ENCODE results near the gene TNFRSF14.

TNFRSF14 gene

DNA sequence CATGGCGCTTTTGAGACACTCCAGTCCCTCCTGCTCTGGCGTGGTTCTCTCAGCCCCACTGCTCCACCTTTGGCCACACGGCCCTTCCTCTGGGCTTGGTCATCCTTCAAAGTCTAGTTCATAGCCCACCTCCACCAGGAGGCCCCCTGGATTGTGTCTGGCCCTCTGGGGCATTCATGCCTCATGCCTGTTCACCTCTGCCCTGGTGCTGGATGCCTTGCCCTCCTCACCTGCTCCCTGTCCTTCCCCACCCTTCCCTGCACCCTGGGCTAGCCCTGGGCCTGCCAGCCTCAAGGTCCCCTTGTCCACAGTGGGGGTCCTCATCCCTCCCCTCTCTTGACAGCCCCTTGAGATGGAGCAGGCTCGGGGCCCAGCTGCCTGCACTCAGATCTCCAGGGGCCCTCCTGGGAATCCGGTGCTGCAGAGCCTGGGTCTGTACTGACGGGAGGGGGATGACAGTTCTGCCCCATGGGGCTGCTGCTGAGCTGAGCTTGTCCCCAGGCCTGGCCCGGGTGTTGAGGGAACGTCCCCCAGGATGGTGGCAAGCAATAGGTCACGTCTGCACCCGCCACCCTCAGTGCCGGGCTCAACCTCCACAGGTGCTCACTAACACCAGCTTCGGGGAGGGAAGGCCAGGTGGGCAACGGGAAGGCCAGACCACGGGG, 48.8 kb downstream of the TNFRSF14 start:
- Histone ChIP-seq H3K36me3 (ENCODE audit: control insufficient read depth, insufficient read depth, low read length) (no peaks in the 10 kb centered on the region), H3K4me3 (replicated peaks; ENCODE audit: low read depth, low read length) (no peak overlapping the region)

DNA sequence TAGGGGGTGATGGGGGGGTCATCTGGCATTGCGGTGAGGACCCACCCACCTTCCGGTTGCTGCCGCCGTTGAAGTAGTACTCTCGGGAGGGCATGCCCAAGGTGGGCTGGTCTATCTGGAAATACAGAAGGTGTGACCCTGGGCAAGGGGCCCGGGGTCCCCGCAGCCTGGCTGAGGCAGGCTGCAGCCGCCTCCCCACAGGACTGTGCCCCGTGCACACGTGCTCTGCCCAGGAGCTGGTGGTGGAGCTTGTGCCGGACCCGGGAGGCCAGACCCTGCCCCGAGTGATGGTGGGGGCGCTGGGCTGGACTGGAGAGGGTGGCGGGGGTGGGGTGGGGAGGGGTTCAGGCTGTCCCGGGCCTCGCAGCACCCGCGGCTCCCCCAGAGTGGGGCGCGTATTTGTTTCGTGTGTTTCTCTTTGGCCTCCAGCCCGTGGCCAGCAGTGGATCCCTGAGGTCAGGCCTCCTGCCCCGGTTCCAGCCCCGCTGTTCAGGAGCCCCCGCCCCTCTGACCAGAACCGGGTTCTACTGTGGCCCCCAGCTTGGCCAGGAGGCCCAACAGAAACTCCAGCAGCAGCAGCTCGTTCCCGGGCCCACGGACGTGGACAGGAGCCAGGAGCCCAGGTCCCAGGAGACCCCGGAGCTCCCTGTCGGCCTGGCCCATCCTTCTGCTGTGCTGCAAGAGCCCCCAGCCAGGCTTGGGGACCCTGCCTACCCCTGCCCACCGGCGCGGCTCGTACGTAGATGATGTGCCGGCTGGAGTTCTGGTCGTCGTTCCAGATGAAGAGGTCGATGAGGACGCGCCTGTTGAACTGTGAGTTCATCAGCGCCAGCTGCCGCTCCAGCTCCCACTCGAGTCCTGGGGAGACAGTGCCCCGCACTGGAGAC, 49.6 kb downstream of the TNFRSF14 start:
- DNase-seq (ENCODE audit: extremely low read depth, insufficient read length), result no peak
- Histone ChIP-seq H3K4me3 (replicated peaks; ENCODE audit: low read depth, low read length) (no peak overlapping the region), H3K27me3 (replicated peaks; ENCODE audit: control insufficient read depth, insufficient read depth, low read length) (no peaks in the 10 kb centered on the region), H3K36me3 (ENCODE audit: control insufficient read depth, insufficient read depth, low read length) (no peaks in the 10 kb centered on the region)
- TF ChIP-seq, protein P1, sequence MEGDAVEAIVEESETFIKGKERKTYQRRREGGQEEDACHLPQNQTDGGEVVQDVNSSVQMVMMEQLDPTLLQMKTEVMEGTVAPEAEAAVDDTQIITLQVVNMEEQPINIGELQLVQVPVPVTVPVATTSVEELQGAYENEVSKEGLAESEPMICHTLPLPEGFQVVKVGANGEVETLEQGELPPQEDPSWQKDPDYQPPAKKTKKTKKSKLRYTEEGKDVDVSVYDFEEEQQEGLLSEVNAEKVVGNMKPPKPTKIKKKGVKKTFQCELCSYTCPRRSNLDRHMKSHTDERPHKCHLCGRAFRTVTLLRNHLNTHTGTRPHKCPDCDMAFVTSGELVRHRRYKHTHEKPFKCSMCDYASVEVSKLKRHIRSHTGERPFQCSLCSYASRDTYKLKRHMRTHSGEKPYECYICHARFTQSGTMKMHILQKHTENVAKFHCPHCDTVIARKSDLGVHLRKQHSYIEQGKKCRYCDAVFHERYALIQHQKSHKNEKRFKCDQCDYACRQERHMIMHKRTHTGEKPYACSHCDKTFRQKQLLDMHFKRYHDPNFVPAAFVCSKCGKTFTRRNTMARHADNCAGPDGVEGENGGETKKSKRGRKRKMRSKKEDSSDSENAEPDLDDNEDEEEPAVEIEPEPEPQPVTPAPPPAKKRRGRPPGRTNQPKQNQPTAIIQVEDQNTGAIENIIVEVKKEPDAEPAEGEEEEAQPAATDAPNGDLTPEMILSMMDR (IDR thresholded peaks at IDR 0.05; ENCODE audit: insufficient read depth, low read length, poor library complexity, severe bottlenecking), result no peak

More for the DNA sequence above, 48.8 kb downstream of the TNFRSF14 start:
- no peaks in the 10 kb centered on the region for H3K27me3 ChIP-seq (replicated peaks; ENCODE audit: control insufficient read depth, insufficient read depth, low read length)
- DNase-seq (ENCODE audit: extremely low read depth, insufficient read length), result no peak
- TF ChIP-seq, protein P1 (IDR thresholded peaks at IDR 0.05; ENCODE audit: insufficient read depth, low read length, poor library complexity, severe bottlenecking), result no peak

DNA sequence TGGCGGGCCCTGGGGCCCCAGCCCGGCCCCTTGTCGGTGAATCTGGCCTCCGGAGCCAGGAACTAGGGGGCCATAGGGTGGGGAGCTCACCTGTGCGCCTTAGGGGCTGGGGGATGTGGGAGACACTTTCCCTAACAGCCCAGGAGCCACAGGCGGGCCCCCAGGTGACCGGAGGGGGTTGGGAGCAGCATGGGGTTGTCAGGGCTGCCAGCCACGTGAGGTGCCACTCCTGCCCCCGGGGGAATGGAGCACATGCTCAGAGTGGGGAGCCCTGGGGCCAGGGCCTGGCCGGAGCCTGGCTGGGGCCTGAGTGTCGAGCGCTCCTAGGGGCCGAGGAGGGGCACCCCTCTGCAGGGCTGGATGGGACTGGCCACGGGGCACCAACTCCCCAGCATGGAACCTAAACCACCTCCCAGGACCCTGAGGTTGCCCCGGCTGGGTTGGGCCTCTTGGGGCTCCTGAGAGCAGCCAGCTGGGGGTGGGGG, 50.3 kb downstream of the TNFRSF14 start:
- no peak overlapping the region for H3K4me3 ChIP-seq (replicated peaks; ENCODE audit: low read depth, low read length)
- TF ChIP-seq, protein P1 (IDR thresholded peaks at IDR 0.05; ENCODE audit: insufficient read depth, low read length, poor library complexity, severe bottlenecking), result no peak
- no peaks in the 10 kb centered on the region for H3K27me3 ChIP-seq (replicated peaks; ENCODE audit: control insufficient read depth, insufficient read depth, low read length)
- no peaks in the 10 kb centered on the region for H3K36me3 ChIP-seq (ENCODE audit: control insufficient read depth, insufficient read depth, low read length)
- DNase-seq (ENCODE audit: extremely low read depth, insufficient read length), result no peak

DNA sequence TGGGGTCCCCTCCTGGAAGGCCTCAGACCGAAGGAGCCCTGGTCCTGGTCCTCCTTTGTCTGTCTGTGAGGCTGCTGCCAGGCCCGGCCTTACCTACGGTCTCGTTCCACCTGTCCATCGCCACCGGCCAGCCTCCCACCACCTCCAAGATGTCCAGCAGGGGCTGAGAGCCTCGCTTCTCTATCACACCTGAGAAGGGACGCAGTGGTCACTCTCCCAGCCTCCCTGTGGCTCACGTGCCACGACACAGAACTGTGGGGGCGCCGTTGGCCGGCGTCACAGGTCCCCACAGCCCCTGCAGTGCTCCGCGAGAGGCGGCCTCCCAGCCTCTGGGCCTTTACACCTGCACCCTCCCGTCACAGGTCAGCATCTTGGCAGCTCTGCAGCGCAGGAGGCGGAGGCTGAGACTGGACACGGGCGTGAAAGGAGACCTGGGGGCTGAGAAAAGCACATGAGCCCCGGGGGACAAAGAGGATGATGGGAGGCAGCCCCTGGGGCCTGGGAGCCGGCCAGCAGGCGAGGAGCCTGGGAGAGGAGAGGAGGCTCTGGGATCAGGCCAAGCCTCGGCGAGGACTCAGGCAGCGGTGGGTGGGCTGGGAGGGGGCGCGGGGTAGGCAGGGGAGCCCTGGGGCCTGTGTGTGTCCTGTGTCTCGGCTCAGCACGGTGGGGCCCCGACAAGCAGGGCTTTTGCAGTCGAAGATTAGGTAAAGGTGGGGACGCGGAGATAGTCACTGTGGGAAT, 50.9 kb downstream of the TNFRSF14 start:
- Histone ChIP-seq H3K36me3 (ENCODE audit: control insufficient read depth, insufficient read depth, low read length) (no peaks in the 10 kb centered on the region), H3K27me3 (replicated peaks; ENCODE audit: control insufficient read depth, insufficient read depth, low read length) (no peaks in the 10 kb centered on the region), H3K4me3 (replicated peaks; ENCODE audit: low read depth, low read length) (no peak overlapping the region)
- TF ChIP-seq, protein P1 (IDR thresholded peaks at IDR 0.05; ENCODE audit: insufficient read depth, low read length, poor library complexity, severe bottlenecking), result no peak
- no peak for DNase-seq (ENCODE audit: extremely low read depth, insufficient read length)

DNA sequence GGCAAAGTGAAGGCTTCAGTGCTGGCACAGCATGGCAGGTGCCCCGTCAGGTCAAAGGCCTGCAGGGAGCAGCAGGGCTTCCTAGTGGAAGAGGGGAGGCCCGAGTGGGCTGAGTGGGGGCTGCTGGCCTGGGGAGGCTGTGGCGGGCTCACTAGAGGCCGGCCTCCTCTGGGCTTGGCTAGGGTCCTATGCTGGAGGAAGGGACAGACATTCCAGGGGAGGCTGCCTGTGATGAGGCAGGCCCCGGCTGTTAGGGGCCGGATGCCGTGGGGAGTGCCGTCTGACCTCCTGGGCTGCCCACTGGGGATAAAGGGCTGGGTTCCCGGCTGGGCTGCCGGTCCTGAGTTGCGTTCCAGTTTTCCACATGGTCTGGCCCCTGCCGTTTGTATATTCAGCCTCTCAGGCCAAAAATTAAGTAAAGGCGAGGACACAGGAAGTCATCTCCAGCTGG, 51.5 kb downstream of the TNFRSF14 start:
- H3K27me3 ChIP-seq (replicated peaks; ENCODE audit: control insufficient read depth, insufficient read depth, low read length), result no peaks in the 10 kb centered on the region
- H3K36me3 ChIP-seq (ENCODE audit: control insufficient read depth, insufficient read depth, low read length), result no peaks in the 10 kb centered on the region
- DNase-seq (ENCODE audit: extremely low read depth, insufficient read length), result no peak
- no peak overlapping the region for H3K4me3 ChIP-seq (replicated peaks; ENCODE audit: low read depth, low read length)
- TF ChIP-seq, protein P1 (IDR thresholded peaks at IDR 0.05; ENCODE audit: insufficient read depth, low read length, poor library complexity, severe bottlenecking), result no peak

Measured in GM06990 (cell line).